GM20000 (cell line): ENCODE measurements around the gene ANKRD27.
"Not testable (repeated sequence)": the region's sequence is repeated elsewhere in the genome, so short reads cannot be mapped to it uniquely, and the experiment has no call there.

Source experiments
- DNase-seq: peaks from one replicate; pipeline ENCODE4 v3.0.0; 2012; ENCODE audit warnings: low spot score
- TF ChIP-seq, protein P1 (sequence below): IDR thresholded peaks from 2 replicates; pipeline ENCODE4 v1.5.1; 2012; ENCODE audit warnings: mild to moderate bottlenecking, control low read depth; ENCODE audit errors: extremely low read depth, missing control alignments

Gene ANKRD27

DNA sequence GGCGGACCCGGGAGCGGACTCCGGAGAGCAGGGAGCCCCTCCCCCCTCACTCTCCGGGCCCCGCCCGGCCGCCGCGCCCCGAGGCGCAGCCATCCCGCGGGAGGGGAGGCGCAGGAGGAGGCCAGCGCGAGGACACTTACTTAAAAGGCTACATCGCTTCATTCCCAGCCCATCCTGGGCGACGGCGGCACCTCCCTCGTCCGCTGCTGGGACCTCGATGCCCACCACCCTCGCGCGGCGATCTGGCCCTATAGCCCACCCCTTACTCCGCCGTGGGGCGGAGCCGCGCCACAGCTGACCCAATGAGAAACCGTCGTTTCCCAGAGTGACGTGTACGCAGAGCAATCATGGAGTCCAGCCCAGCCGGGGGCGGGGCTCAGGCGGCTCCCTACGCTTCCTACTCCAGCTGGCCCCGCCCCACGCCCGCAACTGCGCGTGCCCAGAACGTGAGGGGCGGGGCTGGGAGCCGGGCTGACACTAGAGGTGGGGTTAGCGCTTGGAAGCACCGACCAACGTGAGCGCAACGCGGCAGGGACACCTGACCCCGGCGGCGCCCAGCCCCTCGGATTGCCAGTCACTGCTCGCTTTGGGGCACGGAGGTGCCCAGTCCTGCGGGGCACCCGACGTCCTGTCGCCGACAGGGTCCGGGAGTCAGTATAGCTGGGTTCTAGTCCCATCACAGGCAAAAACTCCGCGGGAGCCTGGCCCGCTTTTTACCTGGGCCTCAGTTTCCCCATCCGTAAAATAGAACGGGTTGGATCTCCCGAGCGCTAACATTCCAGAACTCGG, at the start of gene ANKRD27:
TSS of gene ANKRD27 (minus strand) at position 250 of the 789 bp plus-strand sequence. CDS start 16,165 bp downstream, outside the sequence.
- peak; percentile 100 for DNase-seq
- TF ChIP-seq, protein P1, sequence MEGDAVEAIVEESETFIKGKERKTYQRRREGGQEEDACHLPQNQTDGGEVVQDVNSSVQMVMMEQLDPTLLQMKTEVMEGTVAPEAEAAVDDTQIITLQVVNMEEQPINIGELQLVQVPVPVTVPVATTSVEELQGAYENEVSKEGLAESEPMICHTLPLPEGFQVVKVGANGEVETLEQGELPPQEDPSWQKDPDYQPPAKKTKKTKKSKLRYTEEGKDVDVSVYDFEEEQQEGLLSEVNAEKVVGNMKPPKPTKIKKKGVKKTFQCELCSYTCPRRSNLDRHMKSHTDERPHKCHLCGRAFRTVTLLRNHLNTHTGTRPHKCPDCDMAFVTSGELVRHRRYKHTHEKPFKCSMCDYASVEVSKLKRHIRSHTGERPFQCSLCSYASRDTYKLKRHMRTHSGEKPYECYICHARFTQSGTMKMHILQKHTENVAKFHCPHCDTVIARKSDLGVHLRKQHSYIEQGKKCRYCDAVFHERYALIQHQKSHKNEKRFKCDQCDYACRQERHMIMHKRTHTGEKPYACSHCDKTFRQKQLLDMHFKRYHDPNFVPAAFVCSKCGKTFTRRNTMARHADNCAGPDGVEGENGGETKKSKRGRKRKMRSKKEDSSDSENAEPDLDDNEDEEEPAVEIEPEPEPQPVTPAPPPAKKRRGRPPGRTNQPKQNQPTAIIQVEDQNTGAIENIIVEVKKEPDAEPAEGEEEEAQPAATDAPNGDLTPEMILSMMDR = no peak

DNA sequence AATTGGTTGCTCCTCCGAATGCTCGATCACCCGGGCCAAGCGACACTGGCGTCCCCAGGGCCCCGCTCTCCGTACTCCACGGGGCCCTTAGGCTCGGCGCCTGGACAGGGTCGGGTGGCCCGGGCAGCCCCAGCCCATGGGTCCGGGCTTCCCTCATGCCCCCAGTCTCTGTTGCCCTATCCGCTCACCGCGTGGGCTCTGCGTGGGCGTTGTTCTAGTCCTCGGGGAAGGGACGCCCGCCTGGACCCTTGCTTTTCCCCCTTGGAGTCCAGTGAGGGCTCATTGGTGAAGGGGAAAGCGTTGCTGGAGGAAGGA, 45.9 kb upstream of the ANKRD27 start:
- DNase-seq = peak; percentile 25
- TF ChIP-seq, protein P1 = no peak

DNA sequence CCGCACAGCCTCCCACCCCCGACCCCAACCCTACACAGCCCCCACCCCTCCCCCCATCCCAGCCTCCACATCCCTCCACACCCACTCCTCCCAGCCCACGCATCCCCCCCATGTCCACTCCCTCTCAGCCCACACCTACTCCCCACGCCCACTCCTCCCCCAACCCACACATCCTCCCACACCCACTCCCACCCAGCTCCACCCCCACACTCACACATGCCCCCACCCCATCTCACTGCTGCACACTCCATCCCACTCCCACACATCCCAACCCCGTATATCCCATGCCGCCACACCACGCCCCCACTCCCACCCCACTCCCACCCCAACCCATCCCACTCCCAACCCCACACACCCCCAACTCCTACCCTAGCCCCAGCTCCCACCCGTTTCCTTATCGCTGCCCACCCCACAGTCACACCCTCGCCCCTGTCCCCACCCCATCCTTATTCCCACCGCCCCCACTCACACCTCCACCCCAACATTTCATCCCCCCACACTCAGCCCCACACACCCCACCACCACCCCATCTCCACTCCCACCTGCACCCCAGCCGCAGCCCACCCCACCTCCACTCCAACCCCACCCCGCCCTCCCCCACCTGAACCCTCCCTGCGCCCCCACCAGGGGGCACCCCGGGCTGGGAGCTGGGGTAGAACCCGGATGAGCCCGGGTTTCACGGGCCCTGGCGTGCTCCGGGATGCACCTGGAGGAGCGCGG, 45.4 kb upstream of the ANKRD27 start:
- DNase-seq = peak; percentile 36
- TF ChIP-seq, protein P1 = no peak

DNA sequence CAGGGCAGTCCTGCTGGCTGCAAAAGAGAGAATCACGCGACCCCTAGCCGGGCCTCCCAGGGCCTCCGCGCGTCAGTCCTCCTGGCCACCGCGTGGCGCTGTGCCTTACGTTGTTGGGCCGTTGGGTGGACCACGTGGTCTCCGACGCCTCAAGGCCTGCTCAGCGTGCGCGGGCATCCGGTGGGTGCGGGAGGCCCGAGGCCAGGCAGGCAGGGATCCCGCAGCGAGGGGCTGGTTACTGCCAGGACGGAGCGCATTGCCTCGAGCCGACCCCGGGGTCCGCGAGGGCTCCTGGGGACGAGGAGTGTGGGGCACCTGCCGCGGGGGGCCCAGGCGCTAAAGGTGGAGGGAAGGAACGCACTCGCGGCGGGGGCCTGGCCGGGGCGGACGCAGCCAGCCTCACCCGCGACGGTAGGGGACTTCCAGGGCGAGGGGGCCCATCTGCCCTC, 44.7 kb upstream of the ANKRD27 start, which contains the start of gene TDRD12:
TSS of gene TDRD12 (plus strand) at position 157 of the 449 bp plus-strand sequence. CDS start 306 bp downstream, outside the sequence.
- TF ChIP-seq, protein P1 = no peak

DNA sequence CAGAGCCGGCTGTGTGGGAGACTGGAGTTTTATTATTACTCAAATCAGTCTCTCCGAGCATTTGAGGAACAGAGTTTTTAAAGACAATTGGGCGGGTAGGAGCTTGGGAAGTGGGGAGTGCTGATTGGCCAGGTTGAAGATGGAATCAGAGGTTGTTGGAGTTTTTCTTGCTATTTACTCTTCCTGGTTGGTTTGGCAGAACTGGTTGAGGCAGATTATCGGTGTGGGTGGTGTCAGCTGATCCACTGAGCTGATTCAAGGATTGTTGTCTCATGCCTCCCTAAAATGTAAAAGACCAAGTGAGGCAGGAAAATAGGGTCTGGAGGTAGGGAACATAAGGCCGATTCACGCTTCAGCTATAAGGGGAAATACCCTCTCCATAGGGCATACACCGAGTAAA, 43.3 kb upstream of the ANKRD27 start:
- DNase-seq = no peak
- TF ChIP-seq, protein P1 = no peak

More for the DNA sequence above, 44.7 kb upstream of the ANKRD27 start, which contains the start of gene TDRD12:
- peak; percentile 40 for DNase-seq

DNA sequence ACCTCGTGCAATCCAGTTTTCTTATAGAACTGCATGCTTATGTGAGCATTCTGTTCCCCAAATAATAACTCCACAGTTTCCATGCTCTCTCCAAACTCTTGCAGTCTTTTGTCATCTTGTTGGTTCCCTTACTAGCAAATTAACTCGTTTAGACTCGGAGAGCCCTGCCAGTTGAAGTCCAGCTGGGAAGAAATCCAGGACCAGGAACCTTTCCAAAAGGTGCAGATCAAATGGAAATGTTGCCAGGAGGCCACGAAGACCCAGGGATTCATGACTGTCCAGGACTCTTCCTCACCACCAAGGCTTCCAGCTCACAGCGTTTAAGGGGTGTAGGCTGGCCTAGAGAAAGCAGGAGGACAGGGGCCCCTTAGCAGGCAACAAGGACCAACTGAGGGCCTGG, 42.5 kb upstream of the ANKRD27 start:
- TF ChIP-seq, protein P1 = no peak
- DNase-seq = no peak

DNA sequence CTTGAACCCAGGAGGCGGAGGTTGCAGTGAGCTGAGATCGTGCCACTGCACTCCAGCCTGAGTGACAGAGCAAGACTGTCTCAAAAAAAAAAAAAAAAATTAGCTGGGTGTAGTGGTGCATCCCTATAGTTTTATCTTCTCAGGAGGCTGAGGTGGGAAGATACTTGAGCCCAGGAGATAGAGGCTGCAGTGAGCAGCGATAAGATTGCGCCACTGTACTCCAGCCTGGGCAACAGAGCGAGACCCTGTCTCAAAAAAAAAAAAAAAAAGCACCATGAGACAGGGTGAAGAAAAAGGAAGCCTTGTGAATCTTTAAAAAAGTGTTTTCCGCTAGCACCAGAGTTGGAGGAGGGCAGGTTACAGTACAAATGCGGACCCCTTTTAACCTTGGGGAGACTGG, 41.2 kb upstream of the ANKRD27 start:
- not testable (repeated sequence) for DNase-seq

DNA sequence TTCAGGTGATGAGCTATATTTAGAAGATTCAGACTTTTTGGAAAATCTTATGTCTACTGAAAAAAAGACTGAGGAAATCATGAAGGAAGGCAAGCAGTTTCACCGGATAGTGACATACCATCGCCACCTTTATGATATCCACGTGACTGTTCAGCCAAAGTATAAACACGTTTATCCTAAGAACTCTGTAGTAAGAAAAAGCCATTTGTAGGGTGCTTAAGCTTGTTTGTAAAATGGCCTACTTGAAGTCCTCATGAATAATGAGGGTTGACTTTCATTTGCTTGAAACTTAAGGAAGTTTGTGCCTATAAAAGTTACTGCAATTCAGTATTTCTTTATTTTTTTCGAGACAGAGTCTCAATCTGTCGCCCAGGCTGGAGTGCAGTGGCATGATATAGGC, 36.8 kb upstream of the ANKRD27 start:
- TF ChIP-seq, protein P1 = no peak
- no peak for DNase-seq
